Glutamatergic neuron (in vitro differentiated cells): ENCODE measurements around the gene TMX1. TPM values are rescaled to one million over a fixed set of nuclear protein-coding genes. Genes with fewer than 3 reads are reported as not detected.
A peak's percentile ranks its signal among the peaks of the same experiment; 100 is the strongest.

Source experiments
- DNase-seq: peaks from one replicate; pipeline ENCODE4 v3.0.0; 2022
- H3K27ac Mint-ChIP-seq: one replicate; pipeline ENCODE4 v1.8.0; 2020; ENCODE audit warnings: mild to moderate bottlenecking, mixed read lengths, inconsistent platforms; ENCODE audit not compliant: unreplicated experiment
- H3K27me3 Mint-ChIP-seq: one replicate; pipeline ENCODE4 v1.8.0; 2020; ENCODE audit warnings: mild to moderate bottlenecking, moderate library complexity, mixed read lengths, inconsistent platforms; ENCODE audit not compliant: unreplicated experiment
- H3K36me3 Mint-ChIP-seq: one replicate; pipeline ENCODE4 v1.8.0; 2020; ENCODE audit warnings: mild to moderate bottlenecking, mixed read lengths, inconsistent platforms; ENCODE audit not compliant: unreplicated experiment
- H3K4me1 Mint-ChIP-seq: one replicate; pipeline ENCODE4 v1.8.0; 2020; ENCODE audit warnings: mild to moderate bottlenecking, low read depth, mixed read lengths, inconsistent platforms; ENCODE audit not compliant: unreplicated experiment
- H3K4me3 Mint-ChIP-seq: one replicate; pipeline ENCODE4 v1.8.0; 2020; ENCODE audit warnings: mild to moderate bottlenecking, mixed read lengths, inconsistent platforms; ENCODE audit not compliant: unreplicated experiment
- H3K9me3 Mint-ChIP-seq: one replicate; pipeline ENCODE4 v1.8.0; 2020; ENCODE audit warnings: mild to moderate bottlenecking, moderate library complexity, mixed read lengths, inconsistent platforms; ENCODE audit not compliant: unreplicated experiment
- CTCF ChIP-seq: fragments of 200-600 bp; sonication (generic); IDR thresholded peaks from one replicate; pipeline ENCODE4 v1.5.0; 2021; ENCODE audit not compliant: partially characterized antibody, unreplicated experiment
- total RNA-seq: library from RNA; stranded (reverse); fragmentation: NEBNext Ultra II Directional; extraction: Animal tissue kit (Norgen Biotek cat#: 25700); gene quantifications from one replicate; pipeline ENCODE4 v1.2.1, GENCODE V29; 2021; ENCODE audit not compliant: unreplicated experiment

TMX1 gene
- total RNA-seq, 1 donor from 2014 or later: 39.1 TPM

- no peak for DNase-seq
- no peak overlapping the region for H3K27ac Mint-ChIP-seq
- no peak for TF ChIP-seq CTCF
- no peaks in the 10 kb centered on the region for H3K27me3 Mint-ChIP-seq
- H3K9me3 Mint-ChIP-seq: no peaks in the 10 kb centered on the region
- H3K4me3 Mint-ChIP-seq: no peak overlapping the region
- H3K4me1 Mint-ChIP-seq: no peaks in the 10 kb centered on the region
- no peaks in the 10 kb centered on the region for H3K36me3 Mint-ChIP-seq
Observed at GRCh38 chr14:51277753-51278415, 37.8 kb downstream of the TMX1 start.

- H3K9me3 Mint-ChIP-seq: peaks cover 2% of the 10 kb centered on the region
- no peak overlapping the region for H3K27ac Mint-ChIP-seq
- no peaks in the 10 kb centered on the region for H3K36me3 Mint-ChIP-seq
- peaks cover 10% of the 10 kb centered on the region for H3K4me1 Mint-ChIP-seq
- TF ChIP-seq CTCF: no peak
- no peaks in the 10 kb centered on the region for H3K27me3 Mint-ChIP-seq
- no peak for DNase-seq
- no peak overlapping the region for H3K4me3 Mint-ChIP-seq
Observed at GRCh38 chr14:51282517-51282916, 42.5 kb downstream of the TMX1 start.

- Mint-ChIP-seq H3K36me3 (no peaks in the 10 kb centered on the region), H3K9me3 (peaks cover 2% of the 10 kb centered on the region), H3K4me3 (no peak overlapping the region), H3K4me1 (peaks cover 10% of the 10 kb centered on the region), H3K27me3 (no peaks in the 10 kb centered on the region), H3K27ac (no peak overlapping the region)
- no peak for DNase-seq
- TF ChIP-seq CTCF: peak; percentile 87
Observed at GRCh38 chr14:51283402-51284085, 43.5 kb downstream of the TMX1 start.

GRCh38 chr14:51284241-51284640, 44.2 kb downstream of the TMX1 start:
- peaks cover 2% of the 10 kb centered on the region for H3K9me3 Mint-ChIP-seq
- peaks cover 10% of the 10 kb centered on the region for H3K4me1 Mint-ChIP-seq
- H3K4me3 Mint-ChIP-seq: no peak overlapping the region
- H3K36me3 Mint-ChIP-seq: no peaks in the 10 kb centered on the region
- DNase-seq: no peak
- no peak for TF ChIP-seq CTCF
- H3K27ac Mint-ChIP-seq: no peak overlapping the region
- no peaks in the 10 kb centered on the region for H3K27me3 Mint-ChIP-seq

- H3K9me3 Mint-ChIP-seq: peaks cover 2% of the 10 kb centered on the region
Observed at GRCh38 chr14:51285120-51285519, 45.1 kb downstream of the TMX1 start.

More at GRCh38 chr14:51285120-51285519, 45.1 kb downstream of the TMX1 start:
- DNase-seq: no peak
- H3K36me3 Mint-ChIP-seq: no peaks in the 10 kb centered on the region
- peaks cover 10% of the 10 kb centered on the region for H3K4me1 Mint-ChIP-seq
- H3K27ac Mint-ChIP-seq: no peak overlapping the region
- H3K4me3 Mint-ChIP-seq: no peak overlapping the region
- H3K27me3 Mint-ChIP-seq: no peaks in the 10 kb centered on the region
- TF ChIP-seq CTCF: no peak
